GM21526 (cell line): ENCODE results near the gene STAT5A.
"Not testable (repeated sequence)": the region's sequence is repeated elsewhere in the genome, so short reads cannot be mapped to it uniquely, and the experiment has no call there.

ENCODE experiments used
- ATAC-seq: cut with Tn5 transposase; IDR thresholded peaks from one replicate; pipeline ENCODE4 v1.9.1; 2021; ENCODE audit warnings: moderate library complexity; ENCODE audit not compliant: unreplicated experiment, low FRiP score

Gene STAT5A

DNA sequence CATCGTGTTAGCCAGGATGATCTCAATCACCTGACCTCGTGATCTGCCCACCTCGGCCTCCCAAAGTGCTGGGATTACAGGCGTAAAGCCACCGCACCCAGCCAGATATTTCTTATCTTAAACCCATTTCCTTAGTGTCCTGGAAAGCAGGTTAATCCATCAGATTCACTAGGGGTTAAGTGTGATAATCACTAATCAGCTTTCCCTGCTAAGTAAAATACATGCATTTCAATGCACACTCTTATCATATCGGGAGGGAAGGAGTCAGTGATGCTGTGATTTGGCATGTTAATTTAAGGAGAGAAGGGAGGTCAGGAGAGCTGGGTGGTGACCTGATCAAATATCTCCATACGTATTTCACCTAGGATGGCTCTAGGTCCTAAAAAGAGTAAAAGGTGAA lies 70.8 kb downstream of the STAT5A start:
- ATAC-seq: no peak

DNA sequence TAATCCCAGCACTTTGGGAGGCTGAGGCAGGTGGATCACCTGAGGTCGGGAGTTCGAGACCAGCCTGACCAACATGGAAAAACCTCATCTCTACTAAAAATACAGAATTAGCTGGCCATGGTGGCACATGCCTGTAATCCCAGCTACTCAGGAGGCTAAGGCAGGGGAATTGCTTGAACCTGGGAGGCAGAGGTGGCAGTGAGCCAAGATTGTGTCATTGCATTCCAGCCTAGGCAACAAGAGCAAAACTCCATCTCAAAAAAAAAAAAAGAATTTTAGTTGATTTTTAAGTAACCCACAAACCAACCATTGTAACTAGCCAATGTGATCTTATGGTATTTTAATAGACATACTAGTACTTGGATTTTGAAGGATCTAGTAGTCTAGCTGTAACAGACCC lies 72.1 kb downstream of the STAT5A start:
- not testable (repeated sequence) for ATAC-seq
